ENCODE results near the gene RNGTT.

DNA sequence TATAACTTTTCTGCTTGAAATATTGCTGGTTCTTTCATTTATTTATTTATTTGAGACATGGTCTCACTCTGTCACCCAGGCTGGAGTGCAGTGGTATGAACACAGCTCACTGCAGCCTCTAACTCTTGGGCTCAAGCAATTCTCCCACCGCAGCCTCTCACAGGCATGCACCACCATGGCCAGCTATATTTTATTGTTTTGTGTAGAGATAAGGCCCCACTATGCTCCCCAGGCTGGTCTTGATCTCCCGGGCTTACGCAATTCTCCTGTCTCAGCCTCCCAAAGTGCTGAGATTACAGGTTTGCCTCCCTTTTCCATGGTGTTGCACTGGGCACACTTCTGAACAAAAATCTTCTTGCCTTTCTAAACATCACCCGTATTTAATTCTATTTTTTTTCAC, 39.1 kb upstream of the RNGTT start:
- TF ChIP-seq CTCF (conservative IDR thresholded peaks at IDR 0.05; ENCODE audit: low read depth, low read length) (no peak), EZH2 (IDR thresholded peaks at IDR 0.05; ENCODE audit: low read length, unreplicated experiment) (no peak), EZH2phosphoT487 (IDR thresholded peaks at IDR 0.05; ENCODE audit: borderline replicate concordance, low read length) (no peak)

Data from PC-3 (cell line).